ENCODE results near the gene TBXAS1.

TBXAS1 gene

GRCh38 chr7:139829025-139829774, at the start of gene TBXAS1:
TBXAS1 (plus strand) TSS chr7:139829264; CDS start chr7:139829391, 127 bp downstream.
- no peak for DNase-seq (ENCODE audit: low spot score)

- DNase-seq (ENCODE audit: low spot score), result no peak
Observed at GRCh38 chr7:139782932-139783331, 46.1 kb upstream of the TBXAS1 start.

GRCh38 chr7:139783647-139784385, 45.2 kb upstream of the TBXAS1 start:
- DNase-seq (ENCODE audit: low spot score), result no peak

- no peak for DNase-seq (ENCODE audit: low spot score)
Observed at GRCh38 chr7:139784648-139785047, 44.4 kb upstream of the TBXAS1 start.

- DNase-seq (ENCODE audit: low spot score), result no peak
Observed at GRCh38 chr7:139791316-139791715, 37.7 kb upstream of the TBXAS1 start.

GRCh38 chr7:139797607-139798006, 31.5 kb upstream of the TBXAS1 start:
- DNase-seq (ENCODE audit: low spot score), result no peak

GRCh38 chr7:139798221-139798620, 30.8 kb upstream of the TBXAS1 start:
- DNase-seq (ENCODE audit: low spot score), result no peak

- no peak for DNase-seq (ENCODE audit: low spot score)
Observed at GRCh38 chr7:139798892-139799291, 30.2 kb upstream of the TBXAS1 start.

- DNase-seq (ENCODE audit: low spot score), result no peak
Observed at GRCh38 chr7:139799586-139799985, 29.5 kb upstream of the TBXAS1 start.

GRCh38 chr7:139804571-139804970, 24.5 kb upstream of the TBXAS1 start:
- no peak for DNase-seq (ENCODE audit: low spot score)

- DNase-seq (ENCODE audit: low spot score), result no peak
Observed at GRCh38 chr7:139807009-139807408, 22.1 kb upstream of the TBXAS1 start.

GRCh38 chr7:139808427-139808826, 20.6 kb upstream of the TBXAS1 start:
- DNase-seq (ENCODE audit: low spot score), result no peak

GRCh38 chr7:139808846-139809442, 20.1 kb upstream of the TBXAS1 start:
- DNase-seq (ENCODE audit: low spot score), result no peak

GRCh38 chr7:139811066-139811465, 18.0 kb upstream of the TBXAS1 start:
- no peak for DNase-seq (ENCODE audit: low spot score)

GRCh38 chr7:139813151-139813550, 15.9 kb upstream of the TBXAS1 start:
- no peak for DNase-seq (ENCODE audit: low spot score)

- DNase-seq (ENCODE audit: low spot score), result no peak
Observed at GRCh38 chr7:139813689-139814088, 15.4 kb upstream of the TBXAS1 start.

GRCh38 chr7:139817249-139817648, 11.8 kb upstream of the TBXAS1 start:
- no peak for DNase-seq (ENCODE audit: low spot score)

- DNase-seq (ENCODE audit: low spot score), result no peak
Observed at GRCh38 chr7:139820089-139820488, 9.0 kb upstream of the TBXAS1 start.

- DNase-seq (ENCODE audit: low spot score), result no peak
Observed at GRCh38 chr7:139821349-139822105, 7.5 kb upstream of the TBXAS1 start.

GRCh38 chr7:139822855-139823254, 6.2 kb upstream of the TBXAS1 start:
- DNase-seq (ENCODE audit: low spot score), result no peak

- DNase-seq (ENCODE audit: low spot score), result no peak
Observed at GRCh38 chr7:139823959-139824521, 5.0 kb upstream of the TBXAS1 start.

GRCh38 chr7:139825666-139826290, 3.3 kb upstream of the TBXAS1 start:
- no peak for DNase-seq (ENCODE audit: low spot score)
